ENCODE results near the gene SPATA46. TPM values are rescaled to one million over a fixed set of nuclear protein-coding genes. Genes with fewer than 3 reads are reported as not detected.

SPATA46 gene
- total and polyA plus RNA-seq, 4 donors: not detected

DNA sequence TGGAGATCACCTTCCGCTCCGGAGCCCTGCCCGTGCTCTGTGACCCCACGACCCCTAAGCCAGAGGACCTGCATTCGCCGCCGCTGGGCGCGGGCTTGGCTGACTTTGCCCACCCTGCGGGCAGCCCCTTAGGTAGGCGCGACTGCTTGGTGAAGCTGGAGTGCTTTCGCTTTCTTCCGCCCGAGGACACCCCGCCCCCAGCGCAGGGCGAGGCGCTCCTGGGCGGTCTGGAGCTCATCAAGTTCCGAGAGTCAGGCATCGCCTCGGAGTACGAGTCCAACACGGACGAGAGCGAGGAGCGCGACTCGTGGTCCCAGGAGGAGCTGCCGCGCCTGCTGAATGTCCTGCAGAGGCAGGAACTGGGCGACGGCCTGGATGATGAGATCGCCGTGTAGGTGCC is 9.6 kb downstream of the SPATA46 start:
- no peak overlapping the region for H3K27ac ChIP-seq (ENCODE audit: low read depth in 1 of 2, low read length in 1 of 2)
- H3K4me1 ChIP-seq (ENCODE audit: control insufficient read depth in 5 of 5, insufficient read depth in 5 of 5, low read length in 5 of 5): no peaks in the 10 kb centered on the region
- TF ChIP-seq, protein P1, sequence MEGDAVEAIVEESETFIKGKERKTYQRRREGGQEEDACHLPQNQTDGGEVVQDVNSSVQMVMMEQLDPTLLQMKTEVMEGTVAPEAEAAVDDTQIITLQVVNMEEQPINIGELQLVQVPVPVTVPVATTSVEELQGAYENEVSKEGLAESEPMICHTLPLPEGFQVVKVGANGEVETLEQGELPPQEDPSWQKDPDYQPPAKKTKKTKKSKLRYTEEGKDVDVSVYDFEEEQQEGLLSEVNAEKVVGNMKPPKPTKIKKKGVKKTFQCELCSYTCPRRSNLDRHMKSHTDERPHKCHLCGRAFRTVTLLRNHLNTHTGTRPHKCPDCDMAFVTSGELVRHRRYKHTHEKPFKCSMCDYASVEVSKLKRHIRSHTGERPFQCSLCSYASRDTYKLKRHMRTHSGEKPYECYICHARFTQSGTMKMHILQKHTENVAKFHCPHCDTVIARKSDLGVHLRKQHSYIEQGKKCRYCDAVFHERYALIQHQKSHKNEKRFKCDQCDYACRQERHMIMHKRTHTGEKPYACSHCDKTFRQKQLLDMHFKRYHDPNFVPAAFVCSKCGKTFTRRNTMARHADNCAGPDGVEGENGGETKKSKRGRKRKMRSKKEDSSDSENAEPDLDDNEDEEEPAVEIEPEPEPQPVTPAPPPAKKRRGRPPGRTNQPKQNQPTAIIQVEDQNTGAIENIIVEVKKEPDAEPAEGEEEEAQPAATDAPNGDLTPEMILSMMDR (IDR thresholded peaks at IDR 0.05; ENCODE audit: control extremely low read depth, extremely low read depth): no peak
- H3K27me3 ChIP-seq (ENCODE audit: control insufficient read depth in 3 of 3, insufficient read depth in 3 of 3, low read length in 2 of 3): no peaks in the 10 kb centered on the region
- no peak overlapping the region for H3K9ac ChIP-seq (ENCODE audit: insufficient read depth in 1 of 2, low read length in 2 of 2)
- H3K9me3 ChIP-seq (ENCODE audit: control insufficient read depth in 4 of 4, insufficient read depth in 3 of 4, low read length in 3 of 4): no peaks in the 10 kb centered on the region
- no peak for ATAC-seq (ENCODE audit: insufficient read depth, low FRiP score)
- H3K36me3 ChIP-seq (ENCODE audit: control insufficient read depth in 4 of 4, insufficient read depth in 4 of 4, low read length in 4 of 4): peaks cover 0 to 2% (median 0%) of the 10 kb centered on the region in 4 donors
- WGBS, 2 donors: 87 to 92% methylated on average over 36 of the region's 36 CpGs
- DNase-seq: no peak
- no peak overlapping the region for H3K4me3 ChIP-seq

DNA sequence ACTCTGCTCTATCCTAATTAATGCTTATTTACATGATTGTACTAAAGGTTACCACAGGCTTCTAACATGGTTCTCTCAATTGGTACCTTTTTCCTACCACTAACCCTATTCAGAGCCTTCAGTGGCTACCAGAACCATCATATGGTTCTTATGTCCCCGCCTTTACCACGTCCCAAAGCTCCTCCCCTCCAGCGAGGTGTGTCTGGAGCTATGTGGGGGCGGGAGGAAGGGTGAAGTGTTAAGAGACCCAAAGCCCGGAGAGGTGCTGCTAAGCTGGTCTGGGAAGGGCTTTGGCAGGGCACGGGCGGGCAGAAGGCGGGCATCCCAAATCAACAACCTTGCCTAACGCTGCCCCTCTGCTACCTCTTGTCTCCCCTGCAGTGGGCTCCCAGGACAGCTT is 10.0 kb downstream of the SPATA46 start:
- no peak for DNase-seq
- no peak overlapping the region for H3K9ac ChIP-seq (ENCODE audit: insufficient read depth in 1 of 2, low read length in 2 of 2)
- TF ChIP-seq, protein P1 (IDR thresholded peaks at IDR 0.05; ENCODE audit: control extremely low read depth, extremely low read depth): no peak
- H3K9me3 ChIP-seq (ENCODE audit: control insufficient read depth in 4 of 4, insufficient read depth in 3 of 4, low read length in 3 of 4): no peaks in the 10 kb centered on the region
- no peak overlapping the region for H3K4me3 ChIP-seq
- WGBS, 2 donors: 82 to 95% methylated on average over 9 of the region's 9 CpGs
- peaks cover 0 to 2% (median 0%) of the 10 kb centered on the region in 4 donors for H3K36me3 ChIP-seq (ENCODE audit: control insufficient read depth in 4 of 4, insufficient read depth in 4 of 4, low read length in 4 of 4)
- H3K4me1 ChIP-seq (ENCODE audit: control insufficient read depth in 5 of 5, insufficient read depth in 5 of 5, low read length in 5 of 5): no peaks in the 10 kb centered on the region
- no peaks in the 10 kb centered on the region for H3K27me3 ChIP-seq (ENCODE audit: control insufficient read depth in 3 of 3, insufficient read depth in 3 of 3, low read length in 2 of 3)
- no peak overlapping the region for H3K27ac ChIP-seq (ENCODE audit: low read depth in 1 of 2, low read length in 1 of 2)
- ATAC-seq (ENCODE audit: insufficient read depth, low FRiP score): no peak

DNA sequence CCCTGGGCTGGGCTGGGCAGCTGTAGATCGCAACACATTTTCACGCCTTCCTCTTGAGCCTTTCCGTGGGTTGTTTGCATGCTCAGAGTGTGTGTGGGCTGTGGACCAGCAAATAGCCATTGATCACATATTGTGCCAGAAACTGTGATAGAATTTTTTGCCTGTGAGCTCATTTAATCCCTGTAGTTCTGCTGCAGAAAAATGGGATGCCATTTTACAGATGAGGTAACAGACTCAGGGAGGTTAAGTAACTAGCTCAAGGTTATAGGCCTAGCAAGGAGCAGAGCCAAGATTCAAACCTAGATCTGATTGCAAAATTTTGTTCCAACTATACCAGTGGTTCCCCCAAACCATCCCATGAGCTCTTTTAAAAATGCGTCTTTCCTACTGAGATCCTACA is 10.5 kb downstream of the SPATA46 start:
- Histone ChIP-seq H3K36me3 (ENCODE audit: control insufficient read depth in 4 of 4, insufficient read depth in 4 of 4, low read length in 4 of 4) (peaks cover 0 to 2% (median 0%) of the 10 kb centered on the region in 4 donors), H3K27ac (ENCODE audit: low read depth in 1 of 2, low read length in 1 of 2) (no peak overlapping the region), H3K4me3 (no peak overlapping the region), H3K4me1 (ENCODE audit: control insufficient read depth in 5 of 5, insufficient read depth in 5 of 5, low read length in 5 of 5) (no peaks in the 10 kb centered on the region), H3K9me3 (ENCODE audit: control insufficient read depth in 4 of 4, insufficient read depth in 3 of 4, low read length in 3 of 4) (no peaks in the 10 kb centered on the region), H3K9ac (ENCODE audit: insufficient read depth in 1 of 2, low read length in 2 of 2) (no peak overlapping the region), H3K27me3 (ENCODE audit: control insufficient read depth in 3 of 3, insufficient read depth in 3 of 3, low read length in 2 of 3) (no peaks in the 10 kb centered on the region)
- ATAC-seq (ENCODE audit: insufficient read depth, low FRiP score) (no peak), DNase-seq (no peak)
- TF ChIP-seq, protein P1 (IDR thresholded peaks at IDR 0.05; ENCODE audit: control extremely low read depth, extremely low read depth): no peak
- 71 to 73% methylated on average over 4 of the region's 4 CpGs for WGBS, 2 donors

All from lung (tissue), 12 donors.